K562 (cell line): ENCODE results near the gene TUT1. TPM values are rescaled to one million over a fixed set of nuclear protein-coding genes. Genes with fewer than 3 reads are reported as not detected.

Experiments used
- C11orf30 ChIP-seq: fragments of 450-650 bp; IDR thresholded peaks from 2 replicates; pipeline ENCODE4 v1.6.1; 2016; ENCODE audit warnings: low read depth, mild to moderate bottlenecking
- HDAC2 ChIP-seq: fragments of 450-650 bp; IDR thresholded peaks from 2 replicates; pipeline ENCODE4 v1.6.1; 2016; ENCODE audit warnings: mild to moderate bottlenecking
- HNRNPK ChIP-seq: fragments of 200-400 bp; formaldehyde crosslinking; IDR thresholded peaks from one replicate; pipeline ENCODE4 v1.6.1; 2018; ENCODE audit warnings: mild to moderate bottlenecking, low read depth, low read length; ENCODE audit not compliant: poor library complexity, severe bottlenecking
- KHSRP ChIP-seq: fragments of 450-650 bp; IDR thresholded peaks from 2 replicates; pipeline ENCODE4 v1.6.1; 2017
- MAFK ChIP-seq: IDR thresholded peaks from 2 replicates; pipeline ENCODE4 v1.6.1; 2011; ENCODE audit warnings: low read length, improper control_type of control experiment
- PBX2 ChIP-seq, 2 experiments: IDR thresholded peaks in 1 of 2; conservative IDR thresholded peaks in 1 of 2; 2 replicates each; pipeline ENCODE4 v1.6.1; 2016; ENCODE audit warnings: low read depth in 2 of 2, mild to moderate bottlenecking in 1 of 2, missing compliant biosample characterization in 1 of 2, missing genetic modification characterization in 1 of 2, moderate library complexity in 1 of 2
- PHB2 ChIP-seq: fragments of 450-650 bp; IDR thresholded peaks from 2 replicates; pipeline ENCODE4 v1.6.1; 2017; ENCODE audit warnings: low read depth
- RBM15 ChIP-seq: fragments of 200-400 bp; formaldehyde crosslinking; IDR thresholded peaks from 2 replicates; pipeline ENCODE4 v1.6.1; 2018; ENCODE audit warnings: mild to moderate bottlenecking, low read length, moderate library complexity; ENCODE audit not compliant: insufficient read depth
- SAP30 ChIP-seq: fragments of 200-600 bp; sonication (generic); IDR thresholded peaks from 2 replicates; pipeline ENCODE4 v1.6.1; 2012; ENCODE audit warnings: borderline replicate concordance, low read depth, mild to moderate bottlenecking, moderate library complexity, low read length, control low read depth, inconsistent platforms; ENCODE audit not compliant: insufficient read depth, poor library complexity, severe bottlenecking
- SIRT6 ChIP-seq: IDR thresholded peaks from one replicate; pipeline ENCODE4 v1.6.1; 2012; ENCODE audit warnings: low read depth, mild to moderate bottlenecking, control low read depth, inconsistent platforms, low read length, moderate library complexity
- SMC3 ChIP-seq: conservative IDR thresholded peaks from 2 replicates; pipeline ENCODE4 v1.6.1; 2011; ENCODE audit warnings: low read depth, low read length, improper control_type of control experiment; ENCODE audit not compliant: insufficient read depth
- ZKSCAN3 ChIP-seq: fragments of 250-450 bp; sonication (Bioruptor Pico); IDR thresholded peaks from 2 replicates; pipeline ENCODE4 v1.4.0; 2020
- ZNF197 ChIP-seq: fragments of 200-800 bp; sonication (Bioruptor generic); IDR thresholded peaks from 2 replicates; pipeline ENCODE4 v1.6.1; 2016; ENCODE audit warnings: low read depth, missing genetic modification characterization, missing compliant biosample characterization
- ZNF280A ChIP-seq: fragments of 450-650 bp; IDR thresholded peaks from 2 replicates; pipeline ENCODE4 v1.6.1; 2018; ENCODE audit warnings: mild to moderate bottlenecking, low read depth; ENCODE audit not compliant: partially characterized antibody
- ZNF354B ChIP-seq: fragments of 250-450 bp; sonication (Bioruptor Pico); IDR thresholded peaks from 2 replicates; pipeline ENCODE4 v1.4.0; 2020
- ZNF696 ChIP-seq: fragments of 250-450 bp; sonication (Bioruptor Pico); conservative IDR thresholded peaks from 2 replicates; pipeline ENCODE4 v1.4.0; 2020; ENCODE audit warnings: mild to moderate bottlenecking, moderate library complexity
- ZNF778 ChIP-seq: fragments of 450-650 bp; formaldehyde crosslinking; IDR thresholded peaks from 2 replicates; pipeline ENCODE4 v1.4.0; 2020; ENCODE audit warnings: mild to moderate bottlenecking, moderate library complexity
- polyA plus RNA-seq, 8 experiments: library from polyadenylated mRNA; depleted of rRNA in 4 of 8; stranded (reverse) in 5 of 8; unstranded in 3 of 8; fragments of >200 nt; fragmentation: Nextera tagmentation in 2 of 8; fragmentation: Illumina TruSeq in 1 of 8; extraction: Ambion mirVana in 2 of 8; extraction: Trizol in 1 of 8; gene quantifications; 2 replicates each; pipeline versions ENCODE4 v1.2.1 to v1.2.3, GENCODE V29; 2011 to 2014; ENCODE audit warnings: inconsistent platforms in 1 of 8, missing spikeins in 1 of 8
- total RNA-seq, 7 experiments: library from RNA; depleted of rRNA in 6 of 7; stranded (reverse); fragments of >200 nt in 6 of 7; fragmentation: Illumina TruSeq in 2 of 7; extraction: Trizol in 2 of 7; gene quantifications; 2 replicates each; pipeline versions ENCODE4 v1.2.1 to v1.2.3, GENCODE V29; 2011 to 2021; ENCODE audit warnings: low replicate concordance in 1 of 7

The TUT1 gene
- total and polyA plus RNA-seq, 9 of the 15 experiments (the other 6 are each of a cell fraction or from before 2014, with no cell fraction given): 0.66 to 44.3 (median 15.7) TPM

- no peak for TF ChIP-seq PBX2 (CRISPR knock-in tag; IDR thresholded peaks at IDR 0.05; ENCODE audit: low read depth)
- TF ChIP-seq PBX2 (tag; conservative IDR thresholded peaks at IDR 0.05; ENCODE audit: low read depth): 0 out of 2 replicates have a peak, but pooled peaks have one; percentile 27
- no peak for TF ChIP-seq HNRNPK
- 0 out of 2 replicates have a peak, but pooled peaks have one; percentile 1 for TF ChIP-seq KHSRP
- TF ChIP-seq SAP30: no peak
- no peak for TF ChIP-seq PHB2
- TF ChIP-seq ZKSCAN3 (CRISPR knock-in tag): no peak
- no peak for TF ChIP-seq ZNF778 (CRISPR knock-in tag)
- TF ChIP-seq ZNF354B: no peak
- TF ChIP-seq SIRT6: no peak
- peak; percentile 75 for TF ChIP-seq HDAC2
- TF ChIP-seq ZNF197 (CRISPR knock-in tag): no peak
- no peak for TF ChIP-seq C11orf30
- TF ChIP-seq MAFK: no peak
- no peak for TF ChIP-seq ZNF280A
- TF ChIP-seq ZNF696 (CRISPR knock-in tag): no peak
- no peak for TF ChIP-seq RBM15
- TF ChIP-seq SMC3: no peak
Observed at GRCh38 chr11:62553080-62553838, 38.1 kb downstream of the TUT1 start (continued).
